HG02571 (cell line): Measurements from ENCODE around the gene UBE2L6.

Source experiments
- ATAC-seq: cut with Tn5 transposase; IDR thresholded peaks from one replicate; pipeline ENCODE4 v1.9.1; 2021; ENCODE audit warnings: mild to moderate bottlenecking, moderate library complexity; ENCODE audit not compliant: unreplicated experiment

The UBE2L6 gene

DNA sequence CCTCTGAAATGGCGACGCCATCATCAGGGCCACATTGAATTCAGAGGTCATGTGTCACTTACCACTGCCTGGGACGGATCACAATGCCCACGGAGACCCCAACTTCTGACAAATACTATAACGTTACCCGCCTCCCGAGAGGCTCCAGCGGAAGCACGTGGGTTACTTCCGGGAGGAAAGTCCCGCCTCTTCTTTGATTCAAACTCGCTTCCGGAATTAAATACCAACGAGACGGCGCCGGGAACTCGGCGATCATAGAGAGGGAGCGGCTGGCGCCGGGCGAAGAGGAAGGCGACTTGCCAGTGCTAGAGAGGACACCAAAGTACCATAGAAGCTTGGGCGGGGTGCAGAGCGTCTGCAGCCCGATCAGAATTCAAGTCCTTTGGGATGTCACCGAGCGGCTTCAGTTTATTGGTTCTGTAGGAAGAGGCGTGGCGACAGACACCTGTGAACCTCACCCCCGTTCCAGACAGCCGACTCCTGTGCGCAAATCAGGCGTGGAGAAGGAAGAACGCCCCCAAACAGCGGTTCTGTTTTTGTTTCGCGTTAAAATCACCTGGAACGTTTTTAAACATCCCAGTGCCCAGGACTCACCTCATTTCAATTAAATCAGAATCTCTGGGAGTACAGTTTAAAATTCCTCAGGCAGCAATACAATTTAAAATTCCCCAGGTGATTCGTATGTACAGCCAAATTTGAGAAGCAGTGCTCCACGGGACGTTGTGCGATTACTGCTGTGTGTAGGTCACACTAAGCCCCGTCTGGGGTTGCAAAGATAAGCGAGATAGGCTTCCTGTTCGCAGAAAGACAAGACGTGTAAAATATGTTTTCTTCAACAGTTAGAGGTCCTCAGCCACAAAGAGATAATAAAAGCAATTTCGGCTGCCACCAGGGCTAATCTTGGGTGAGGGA is 36.6 kb downstream of the UBE2L6 start, which contains the start of gene TIMM10:
Gene TIMM10, minus strand, starts transcription at position 159 of the 912 bp plus-strand sequence. CDS start 565 bp downstream, outside the sequence.
- ATAC-seq = peak; percentile 98

DNA sequence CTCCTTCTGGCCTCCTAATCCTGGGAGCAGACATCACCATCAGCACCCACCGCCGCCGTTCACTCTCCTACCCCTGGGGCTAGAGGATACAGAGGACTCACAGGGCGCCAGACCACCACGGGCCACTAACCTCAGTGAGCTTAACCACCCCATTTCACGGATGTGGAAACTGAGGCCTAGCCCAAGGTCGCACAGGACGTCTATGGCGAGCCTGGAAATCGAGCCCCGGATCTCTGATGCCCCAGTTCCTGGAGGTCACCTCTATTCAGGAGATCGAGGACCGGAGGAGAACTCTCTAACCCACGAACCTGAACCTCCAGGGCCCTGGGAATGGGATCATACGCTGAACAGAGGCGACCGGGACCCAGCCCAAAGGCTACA is 37.3 kb downstream of the UBE2L6 start:
- no peak for ATAC-seq

DNA sequence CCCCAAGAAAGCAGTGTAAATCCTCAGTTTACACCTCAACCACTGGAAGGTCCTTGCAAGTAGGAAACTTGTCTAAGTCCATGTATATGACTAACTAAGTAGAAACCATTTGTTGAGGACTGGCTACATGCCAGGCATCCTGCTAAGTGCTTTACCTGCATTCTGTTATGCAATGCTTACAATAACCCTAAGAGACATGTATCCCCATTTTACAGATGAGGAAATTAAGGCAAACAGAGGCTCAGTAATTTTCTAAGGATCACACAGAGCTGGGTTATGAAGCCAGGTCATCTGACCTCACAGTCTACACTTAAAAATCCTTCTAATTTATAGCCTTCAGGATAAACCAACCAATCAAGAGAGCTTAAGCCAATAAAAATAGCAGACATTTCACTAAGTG is 38.5 kb downstream of the UBE2L6 start:
- no peak for ATAC-seq

DNA sequence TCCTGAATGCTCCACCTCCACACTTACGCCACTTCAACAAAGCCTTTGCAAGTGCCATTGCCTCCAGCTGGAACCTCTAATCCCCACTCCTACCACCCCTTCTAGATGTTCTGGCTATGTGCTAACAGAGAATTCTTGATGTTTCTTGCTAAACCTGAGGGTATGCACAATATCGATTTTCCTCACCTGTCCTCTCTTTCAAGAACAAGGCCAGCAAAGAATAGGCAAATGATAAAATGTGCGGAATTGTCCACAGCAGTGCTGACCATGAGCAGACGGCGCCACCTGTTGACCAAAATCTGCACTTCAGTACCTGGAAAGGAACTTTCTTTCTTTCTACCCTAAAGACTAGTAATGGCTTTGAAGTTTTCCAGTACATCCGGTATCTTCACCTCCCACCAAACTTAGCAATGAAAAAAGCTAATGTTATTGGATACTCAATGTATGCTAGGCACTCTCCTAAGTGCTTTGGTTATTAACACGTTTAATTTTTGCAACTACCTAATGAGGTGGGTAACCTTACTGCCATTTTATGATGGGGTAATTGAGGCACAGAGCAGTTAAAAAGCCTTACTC is 40.3 kb downstream of the UBE2L6 start:
- ATAC-seq = no peak

DNA sequence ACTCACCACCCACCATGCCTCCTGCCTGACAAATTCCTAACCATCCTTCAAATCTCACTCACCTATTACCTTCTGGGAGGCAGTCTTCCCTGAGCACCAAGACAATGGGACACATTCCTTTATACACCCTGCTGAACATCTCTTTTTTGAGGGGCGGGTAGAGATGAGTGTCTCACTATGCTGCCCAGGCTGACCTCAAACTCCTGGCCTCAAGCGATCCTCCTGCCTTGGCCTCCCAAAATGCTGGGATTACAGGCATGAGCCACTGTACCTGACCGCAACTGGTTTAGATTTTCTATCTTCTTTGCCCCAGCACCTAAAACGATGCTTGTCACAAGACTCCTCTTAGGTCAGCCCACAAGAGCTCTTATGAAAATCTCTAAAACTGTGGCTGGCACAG is 44.1 kb downstream of the UBE2L6 start:
- no peak for ATAC-seq

DNA sequence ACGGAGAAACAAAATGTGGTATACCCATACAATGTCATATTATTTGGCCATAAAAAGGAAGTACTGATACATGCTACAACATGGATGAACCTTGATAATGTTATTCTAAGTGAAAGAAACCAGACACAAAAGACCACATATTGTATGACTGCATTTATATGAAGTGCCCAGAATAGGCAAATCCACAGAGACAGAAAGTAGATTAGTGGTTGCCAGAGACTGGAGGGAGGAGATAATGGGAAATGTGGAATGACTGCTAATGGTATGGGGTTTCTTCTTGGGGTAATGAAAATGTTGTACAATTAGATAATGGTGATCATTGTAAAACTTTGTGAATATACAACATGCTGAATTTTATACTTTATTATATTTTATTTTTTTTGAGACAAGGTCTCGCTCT is 46.4 kb downstream of the UBE2L6 start:
- no peak for ATAC-seq

DNA sequence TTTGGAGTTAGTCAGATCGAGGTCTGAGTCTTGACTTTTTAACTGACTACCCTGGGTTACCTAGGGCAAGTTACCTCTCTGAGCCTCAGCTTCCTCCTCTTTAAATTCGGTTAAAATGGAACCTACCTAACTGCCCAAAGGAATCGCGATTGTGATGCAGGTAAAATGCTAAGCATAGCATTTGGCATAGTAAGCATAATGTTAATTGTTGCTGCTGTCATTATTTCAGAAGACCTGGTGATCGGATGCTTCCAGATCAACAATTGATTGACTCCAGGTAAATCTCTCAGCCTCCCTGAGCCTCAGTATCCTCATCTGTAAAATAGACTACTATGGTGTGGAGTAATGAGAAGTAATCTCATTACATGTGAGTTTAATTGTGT is 51.4 kb downstream of the UBE2L6 start:
- no peak for ATAC-seq

DNA sequence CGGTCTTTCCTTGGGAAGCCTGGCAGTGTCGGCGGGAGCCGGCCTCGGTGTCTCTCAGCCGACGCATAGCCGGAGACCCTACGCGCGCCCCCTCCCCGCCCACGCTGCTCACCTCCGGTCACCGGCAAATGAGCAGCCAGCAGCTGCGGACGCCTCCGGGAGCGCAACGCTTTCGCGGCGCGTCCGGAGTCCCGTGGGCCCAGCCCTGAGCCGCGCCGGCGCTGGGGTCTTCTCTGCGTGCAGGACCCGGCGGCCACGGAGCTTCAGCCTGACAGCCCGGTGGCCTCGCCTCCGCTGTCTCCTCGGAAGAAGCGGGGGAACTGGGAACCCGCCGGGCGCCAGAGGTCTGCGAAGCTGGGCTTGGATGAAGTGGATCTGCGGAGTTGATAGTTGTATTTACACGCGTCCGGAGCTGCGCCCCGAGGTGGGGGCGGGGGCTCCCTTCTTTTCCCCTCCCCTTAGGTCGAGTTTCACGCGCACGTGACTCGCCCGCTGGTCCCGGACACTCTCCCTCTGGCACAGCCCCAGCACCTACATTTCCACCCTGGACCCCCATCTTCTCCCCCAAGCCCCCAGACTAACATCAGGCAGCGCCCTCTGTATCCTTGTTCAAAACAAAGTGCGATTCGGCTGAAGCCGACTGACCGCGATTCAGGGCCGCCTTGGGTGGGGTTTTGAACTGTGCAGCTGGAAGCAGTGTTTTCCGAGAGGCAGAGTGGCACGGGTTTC is 52.0 kb downstream of the UBE2L6 start, which contains the start of gene SLC43A1:
Gene SLC43A1, minus strand, starts transcription at position 371 of the 729 bp plus-strand sequence. CDS start 1,591 bp downstream, outside the sequence.
- ATAC-seq = no peak

DNA sequence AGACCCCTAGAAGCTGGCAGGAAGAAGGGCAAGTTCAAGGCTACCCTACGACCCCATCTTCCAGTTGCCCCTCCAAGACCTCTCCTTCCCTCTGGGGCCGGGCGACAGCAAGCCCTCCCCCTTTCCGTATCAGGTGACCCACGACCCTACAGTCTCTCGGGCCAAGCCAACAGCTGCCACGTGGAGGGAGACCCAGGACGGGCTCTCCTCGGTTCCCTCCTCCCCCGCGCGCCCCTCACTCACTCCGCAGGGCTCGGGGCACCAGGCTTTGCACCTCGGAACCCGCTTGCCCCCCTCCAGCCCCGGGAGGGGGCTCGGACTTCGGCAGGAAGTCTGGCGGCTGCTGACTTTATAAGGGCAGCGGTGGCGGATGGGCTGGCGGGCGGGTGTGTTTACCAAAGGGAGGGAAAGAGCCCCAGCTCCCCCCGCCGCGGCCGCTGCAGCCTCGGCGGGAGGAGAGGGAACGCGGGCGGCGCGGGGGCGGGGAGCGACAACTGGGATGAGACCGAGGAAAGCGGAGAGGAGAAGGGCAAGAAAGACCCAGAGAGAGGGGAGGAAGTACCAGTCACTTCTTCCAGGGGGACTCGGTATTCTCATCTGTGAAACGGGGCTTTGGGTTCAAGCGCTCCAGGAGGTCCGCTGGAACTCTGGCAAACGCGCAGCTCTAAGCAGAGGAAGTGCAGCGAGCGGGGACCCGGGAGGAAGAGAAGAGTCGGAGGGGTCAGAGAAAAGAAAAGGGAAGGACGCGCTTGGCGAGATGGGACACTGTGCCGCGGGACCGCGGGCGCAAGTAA is 52.7 kb downstream of the UBE2L6 start:
- ATAC-seq = no peak

DNA sequence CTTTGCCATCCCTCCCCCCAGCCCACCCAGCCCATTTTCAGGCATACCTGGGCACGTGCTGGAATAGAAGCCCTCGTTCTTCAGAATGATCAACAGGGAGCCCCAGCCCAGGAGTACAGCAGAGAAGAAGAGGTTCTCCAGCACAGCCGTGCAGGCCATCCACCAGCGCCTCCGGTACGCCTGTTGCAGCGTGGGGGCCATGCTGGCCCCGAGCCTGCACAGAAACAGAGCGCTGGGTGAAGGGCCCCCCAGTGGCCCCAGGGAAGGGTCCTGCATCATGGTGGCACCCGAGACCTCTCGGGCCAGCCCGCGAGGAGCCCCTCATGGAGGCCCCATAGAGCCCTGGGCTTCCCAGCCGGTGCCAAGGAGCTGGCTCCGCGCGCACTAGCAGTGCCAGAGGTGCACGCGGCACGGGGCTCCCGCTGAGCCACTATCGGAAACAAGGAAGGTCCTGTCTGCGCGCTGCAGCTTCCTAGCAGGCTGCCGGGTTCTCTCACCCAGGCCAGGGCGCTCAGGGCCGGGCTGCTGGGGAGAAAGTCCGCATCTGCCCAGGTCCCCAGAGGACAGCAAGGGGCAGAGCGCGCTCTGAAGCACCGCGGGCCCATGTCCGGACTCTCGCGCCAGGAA is 53.4 kb downstream of the UBE2L6 start:
- no peak for ATAC-seq

DNA sequence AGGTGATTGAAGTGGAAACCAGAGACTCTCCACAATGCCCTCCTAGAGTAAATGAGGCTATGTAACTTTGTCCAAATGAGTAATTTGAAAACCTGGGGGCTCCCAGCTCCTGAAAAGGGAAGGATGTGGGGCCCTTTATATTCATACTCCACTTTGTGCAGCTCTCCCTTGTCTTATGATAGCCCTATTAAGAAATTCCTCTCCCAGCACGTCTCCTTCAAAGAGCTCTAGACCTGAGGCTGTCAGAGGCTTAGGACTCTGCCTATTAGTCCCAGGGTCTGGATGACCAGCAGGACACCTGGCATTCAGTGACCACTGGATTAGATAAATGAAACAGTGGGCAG is 54.0 kb downstream of the UBE2L6 start:
- ATAC-seq = no peak

DNA sequence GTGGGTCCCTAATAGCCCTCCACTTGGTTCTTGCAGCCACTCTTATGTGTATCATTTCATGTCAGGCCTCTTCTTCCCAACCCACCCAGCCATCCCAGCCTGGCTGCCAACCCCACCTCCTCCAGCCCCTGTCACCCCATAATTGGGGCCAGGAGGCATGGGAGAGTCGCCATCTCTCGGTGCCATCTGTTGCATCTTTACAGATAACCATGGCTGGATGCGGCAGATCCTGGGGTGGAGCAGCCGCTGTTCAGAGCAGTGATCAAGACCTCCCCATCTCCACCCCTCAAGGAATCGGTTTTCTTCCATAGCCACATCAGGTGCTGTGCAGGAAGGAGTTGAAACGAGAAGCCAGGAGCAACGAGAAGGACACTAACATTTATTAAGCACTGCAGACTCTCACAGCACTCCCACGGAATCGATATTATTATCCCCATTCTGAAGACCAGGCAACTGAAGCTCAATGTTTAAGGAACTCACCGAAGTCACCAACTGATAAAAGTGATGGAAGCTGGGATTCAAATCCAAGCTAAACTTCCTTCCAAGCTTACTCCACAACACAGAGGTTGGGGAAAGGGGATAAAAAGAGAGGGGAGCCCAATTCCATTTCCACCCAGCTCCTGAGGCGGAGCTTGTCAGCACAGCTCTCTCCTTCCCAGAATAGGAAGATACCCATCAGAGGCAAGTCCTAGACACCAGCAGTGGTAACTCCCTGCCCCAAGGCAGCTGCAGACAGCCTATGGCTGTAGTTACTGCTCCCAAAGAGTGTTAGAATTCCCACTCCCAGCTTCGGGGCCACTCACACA is 54.6 kb downstream of the UBE2L6 start:
- ATAC-seq = no peak

DNA sequence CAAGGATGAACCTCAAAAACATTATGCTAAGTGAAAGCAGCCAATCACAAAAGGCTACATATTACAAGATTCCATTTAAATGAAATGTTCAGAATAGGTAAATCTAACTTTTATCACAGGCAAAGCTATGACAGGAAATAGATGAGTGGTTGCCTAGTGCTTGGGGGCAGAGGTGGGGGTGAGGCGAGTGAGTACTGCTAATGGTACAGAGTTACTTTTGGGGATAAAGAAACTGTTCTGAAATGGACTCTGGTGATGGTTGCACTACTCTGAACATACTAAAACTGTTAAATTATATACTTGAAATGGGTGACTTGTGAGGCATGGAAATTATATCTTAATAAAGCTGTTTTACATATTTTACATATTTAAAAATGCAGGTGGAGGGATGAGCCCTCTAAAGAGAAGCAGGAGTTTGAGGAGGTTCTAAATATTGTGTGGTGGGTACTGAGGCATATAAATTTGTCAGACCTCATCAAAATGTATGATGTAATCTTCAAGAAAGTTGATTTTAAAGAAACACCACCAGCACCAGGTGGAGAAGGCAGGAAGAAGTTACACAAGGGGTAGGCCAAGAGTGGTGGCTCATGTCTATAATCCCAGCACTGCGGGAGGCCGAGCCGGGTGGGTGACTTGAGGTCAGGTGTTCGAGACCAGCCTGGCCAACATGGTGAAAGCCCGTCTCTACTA is 55.6 kb downstream of the UBE2L6 start:
- ATAC-seq = no peak

DNA sequence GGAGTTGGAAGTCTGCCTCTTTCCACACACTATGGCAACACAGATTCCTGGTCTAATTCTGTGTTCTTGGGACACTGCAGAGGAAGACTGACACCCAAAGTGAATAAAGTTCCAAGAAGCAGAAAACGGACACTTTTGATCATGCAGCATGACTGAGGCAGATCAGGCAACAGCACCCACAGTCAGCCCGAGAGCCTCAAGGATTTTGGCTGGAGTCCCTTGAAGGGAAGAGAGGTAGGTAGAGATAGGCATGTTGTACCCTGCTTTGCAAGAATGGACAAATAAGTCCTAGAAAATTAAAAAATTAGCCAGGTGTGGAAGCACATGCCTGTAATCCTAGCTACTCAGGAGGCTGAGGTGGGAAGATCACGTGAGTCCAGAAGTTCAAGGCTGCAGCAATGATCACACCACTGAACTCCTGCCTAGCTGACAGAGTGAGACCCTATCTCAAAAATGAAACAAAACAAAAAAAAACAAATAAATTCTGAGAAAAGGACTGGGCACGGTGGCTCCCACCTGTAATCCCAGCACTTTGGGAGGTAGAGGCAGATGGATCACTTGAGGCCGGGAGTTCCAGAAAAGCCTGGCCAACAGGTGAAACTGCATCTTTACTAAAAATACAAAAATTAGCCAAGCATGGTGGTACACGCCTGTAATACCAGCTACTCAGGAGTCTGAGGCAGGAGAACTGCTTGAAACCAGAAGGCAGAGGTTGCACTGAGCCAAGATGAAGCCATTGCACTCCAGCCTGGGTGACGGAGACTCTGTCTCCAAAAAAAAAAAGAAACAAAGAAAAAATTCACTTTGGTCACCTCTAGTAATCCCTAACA is 58.9 kb downstream of the UBE2L6 start:
- no peak for ATAC-seq

DNA sequence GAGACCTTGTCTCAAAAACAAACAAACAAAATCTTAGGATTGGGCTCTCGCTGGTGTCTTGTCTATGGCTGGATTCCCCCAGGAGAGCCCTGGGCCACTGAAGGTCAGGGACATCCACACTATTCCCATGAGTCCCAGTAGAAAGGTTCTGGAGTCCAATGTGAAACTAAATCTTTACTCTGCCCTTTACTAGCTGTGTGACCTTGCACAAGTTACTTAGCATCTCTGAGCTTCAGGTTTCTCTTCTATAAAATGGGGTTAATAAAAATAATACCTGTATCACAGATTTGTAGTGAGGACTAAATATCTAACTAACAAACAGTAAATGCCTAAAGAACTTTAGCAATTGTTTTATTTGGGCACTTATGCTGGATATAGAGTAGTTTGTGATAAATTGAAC is 61.0 kb downstream of the UBE2L6 start:
- ATAC-seq = no peak

DNA sequence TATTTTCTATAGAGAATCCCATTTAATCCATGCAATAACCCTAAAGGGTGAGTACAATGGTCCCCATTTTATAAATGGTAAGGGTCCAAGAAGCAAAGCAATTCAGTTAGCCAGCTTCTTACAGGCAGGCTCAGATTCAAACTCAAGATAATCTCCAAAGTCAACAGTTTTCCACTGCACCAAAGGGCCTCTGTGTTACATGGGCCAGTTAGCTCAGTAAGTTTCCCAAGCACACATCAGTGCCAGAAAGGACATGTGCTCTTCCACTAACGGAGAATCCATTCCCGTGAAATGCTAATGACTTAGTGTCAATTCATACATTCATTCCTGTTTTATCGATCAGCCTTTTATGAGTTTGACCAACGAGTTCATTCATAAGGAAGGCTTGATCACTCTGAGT is 63.0 kb downstream of the UBE2L6 start:
- no peak for ATAC-seq

DNA sequence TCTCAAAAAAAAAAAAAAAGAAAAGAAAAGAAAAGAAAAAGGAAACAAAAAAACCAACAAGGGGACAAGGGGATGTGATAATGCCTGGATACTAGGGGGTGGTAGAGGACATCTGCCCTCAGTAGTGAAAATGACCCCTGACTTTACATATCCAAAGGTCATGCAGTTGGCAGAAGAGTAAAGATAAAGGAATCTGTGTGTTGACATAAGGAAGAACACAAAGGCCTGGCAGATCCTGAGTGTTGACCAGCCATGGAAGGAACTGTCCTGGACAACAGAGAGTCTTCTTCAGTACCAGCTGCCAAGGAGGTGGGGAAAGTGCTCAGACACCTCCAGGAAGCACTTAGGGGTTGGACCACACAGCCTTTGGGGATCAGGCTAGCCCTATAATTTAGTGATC is 64.6 kb downstream of the UBE2L6 start:
- ATAC-seq = no peak

DNA sequence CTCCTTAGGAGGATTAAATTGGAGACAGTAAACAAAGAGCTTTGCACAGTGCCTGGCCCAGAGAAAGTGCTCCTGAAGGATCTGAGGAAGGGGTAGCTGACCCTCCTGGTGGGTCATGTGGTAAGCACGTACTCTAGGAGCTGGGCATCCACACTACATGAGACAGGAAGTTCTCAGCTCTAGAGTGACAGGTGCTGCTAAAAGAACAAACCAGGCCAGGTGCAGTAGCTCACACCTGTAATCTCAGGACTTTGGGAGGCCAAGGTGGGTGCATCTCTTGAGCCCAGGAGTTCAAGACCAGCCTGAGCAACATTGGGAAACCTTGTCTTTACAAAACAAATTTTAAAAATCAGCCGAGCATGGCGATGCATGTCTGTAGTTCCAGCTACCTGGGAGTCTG is 65.1 kb downstream of the UBE2L6 start:
- ATAC-seq = no peak
